CD4-positive, alpha-beta T cell treated with Interleukin-4 for 4 hours (primary cell): ENCODE measurements around the gene SLC19A1.
"Not testable (repeated sequence)": the region's sequence is repeated elsewhere in the genome, so short reads cannot be mapped to it uniquely, and the experiment has no call there.

Experiments
- DNase-seq: peaks from one replicate; pipeline ENCODE4 v3.0.0-alpha.2; 2020

The SLC19A1 gene

GRCh38 chr21:45531393-45532215 lies 10.6 kb downstream of the SLC19A1 start:
- no peak for DNase-seq

DNA sequence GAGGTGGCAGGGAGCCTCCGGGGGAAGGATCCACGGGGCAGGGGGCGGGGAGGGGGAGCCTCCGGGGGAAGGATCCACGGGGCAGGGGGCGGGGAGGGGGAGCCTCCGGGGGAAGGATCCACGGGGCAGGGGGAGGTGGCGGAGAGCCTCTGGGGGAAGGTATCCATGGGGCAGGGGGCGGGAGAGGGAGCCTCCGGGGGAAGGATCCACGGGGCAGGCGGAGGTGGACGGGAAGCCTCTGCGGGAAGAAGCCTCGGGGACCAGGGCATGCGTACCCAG lies 11.2 kb downstream of the SLC19A1 start:
- DNase-seq: not testable (repeated sequence)

DNA sequence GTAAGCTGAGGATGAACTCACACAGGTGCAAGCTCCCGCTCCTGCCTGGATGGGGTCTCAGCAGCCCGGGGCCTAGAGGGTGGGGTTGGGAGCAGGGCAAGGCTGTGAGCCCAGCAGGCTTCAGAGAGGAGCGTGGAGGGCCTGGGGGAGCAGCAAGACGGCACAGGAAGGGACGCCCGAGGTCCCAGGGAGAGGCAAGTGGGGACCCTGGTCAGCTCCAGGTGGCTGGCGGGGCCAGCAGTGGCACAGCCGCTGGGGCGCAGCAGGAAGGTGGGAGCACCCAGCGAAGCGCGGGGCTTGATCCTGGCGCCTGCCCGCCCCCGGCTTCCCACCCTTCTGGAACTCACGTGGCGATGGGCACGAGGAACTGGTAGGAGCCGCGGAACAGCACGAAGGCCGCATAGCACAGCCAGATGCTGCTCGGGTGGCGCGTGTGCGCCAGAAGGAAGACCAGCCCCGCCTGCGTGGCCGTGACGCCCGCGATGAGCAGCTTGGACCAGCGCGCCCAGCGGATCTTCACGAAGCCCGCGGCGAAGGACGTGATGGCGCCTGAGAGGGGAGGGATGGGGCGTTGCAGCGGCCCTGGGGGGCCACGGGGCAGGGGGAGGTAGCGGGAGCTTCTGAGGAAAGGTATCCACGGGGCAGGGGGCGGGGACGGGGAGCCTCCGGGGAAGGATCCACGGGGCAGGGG lies 11.7 kb downstream of the SLC19A1 start:
- DNase-seq: no peak

DNA sequence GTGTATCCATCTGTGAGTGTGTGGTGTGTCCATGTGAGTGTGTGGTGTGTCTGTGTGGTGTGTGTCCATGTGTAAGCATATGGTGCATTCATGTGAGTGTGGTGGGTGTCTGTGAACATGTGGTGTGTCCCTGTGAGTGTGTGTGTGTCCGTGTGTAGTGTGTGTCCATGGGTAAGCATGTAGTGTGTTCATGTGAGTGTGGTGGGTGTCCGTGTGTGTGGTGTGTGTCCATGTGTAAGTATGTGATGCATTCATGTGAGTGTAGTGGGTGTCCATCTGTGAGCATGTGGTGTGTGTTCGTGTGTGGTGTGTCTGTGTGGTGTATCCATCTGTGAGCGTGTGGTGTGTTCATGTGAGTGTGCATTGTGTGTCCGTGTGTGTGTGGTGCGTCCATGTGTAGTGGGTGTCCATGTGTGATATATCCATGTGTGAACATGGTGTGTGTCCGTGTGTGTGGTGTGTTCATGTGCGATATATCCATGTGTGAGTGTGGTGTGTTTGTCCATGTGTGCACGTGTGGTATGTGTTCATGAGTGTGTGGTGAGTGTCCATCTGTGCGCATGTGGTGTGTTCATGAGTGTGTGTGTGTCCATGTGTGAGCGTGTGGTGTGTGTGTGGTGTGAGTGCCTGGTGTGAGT lies 12.3 kb downstream of the SLC19A1 start:
- DNase-seq: no peak

GRCh38 chr21:45528981-45529784 lies 13.1 kb downstream of the SLC19A1 start:
- DNase-seq: no peak

DNA sequence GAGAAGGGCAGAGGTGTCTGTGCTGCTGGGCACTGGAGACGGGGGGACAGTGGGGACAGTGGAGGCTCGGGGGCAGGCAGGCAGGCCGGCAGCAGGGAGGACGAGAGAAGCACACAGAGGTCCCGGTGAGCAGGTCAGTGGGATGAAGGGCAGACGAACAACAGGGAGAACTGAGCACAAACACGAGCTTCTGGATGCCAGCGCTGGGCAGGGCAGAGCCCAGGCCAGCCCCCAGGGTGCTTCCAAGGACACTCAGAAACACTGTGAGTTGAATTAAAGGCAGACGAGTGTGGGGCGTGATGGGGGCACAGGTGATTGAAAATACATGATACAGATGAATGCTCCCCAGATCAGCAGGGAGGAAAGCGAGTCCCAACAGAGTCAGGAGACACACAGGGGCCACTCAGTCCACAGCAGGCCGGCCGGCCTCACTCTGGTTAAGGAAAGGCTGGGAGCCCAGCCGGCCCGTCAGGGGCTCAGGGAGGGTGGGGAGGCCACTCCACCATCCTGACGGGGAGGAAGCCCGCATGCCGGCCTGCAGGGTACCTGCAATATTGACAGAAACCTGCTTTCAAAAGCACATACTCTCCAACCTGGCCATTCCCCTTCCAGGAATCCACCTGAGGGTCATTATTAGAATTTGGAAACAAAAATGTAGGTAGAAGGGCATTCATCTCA lies 14.1 kb downstream of the SLC19A1 start:
- no peak for DNase-seq

DNA sequence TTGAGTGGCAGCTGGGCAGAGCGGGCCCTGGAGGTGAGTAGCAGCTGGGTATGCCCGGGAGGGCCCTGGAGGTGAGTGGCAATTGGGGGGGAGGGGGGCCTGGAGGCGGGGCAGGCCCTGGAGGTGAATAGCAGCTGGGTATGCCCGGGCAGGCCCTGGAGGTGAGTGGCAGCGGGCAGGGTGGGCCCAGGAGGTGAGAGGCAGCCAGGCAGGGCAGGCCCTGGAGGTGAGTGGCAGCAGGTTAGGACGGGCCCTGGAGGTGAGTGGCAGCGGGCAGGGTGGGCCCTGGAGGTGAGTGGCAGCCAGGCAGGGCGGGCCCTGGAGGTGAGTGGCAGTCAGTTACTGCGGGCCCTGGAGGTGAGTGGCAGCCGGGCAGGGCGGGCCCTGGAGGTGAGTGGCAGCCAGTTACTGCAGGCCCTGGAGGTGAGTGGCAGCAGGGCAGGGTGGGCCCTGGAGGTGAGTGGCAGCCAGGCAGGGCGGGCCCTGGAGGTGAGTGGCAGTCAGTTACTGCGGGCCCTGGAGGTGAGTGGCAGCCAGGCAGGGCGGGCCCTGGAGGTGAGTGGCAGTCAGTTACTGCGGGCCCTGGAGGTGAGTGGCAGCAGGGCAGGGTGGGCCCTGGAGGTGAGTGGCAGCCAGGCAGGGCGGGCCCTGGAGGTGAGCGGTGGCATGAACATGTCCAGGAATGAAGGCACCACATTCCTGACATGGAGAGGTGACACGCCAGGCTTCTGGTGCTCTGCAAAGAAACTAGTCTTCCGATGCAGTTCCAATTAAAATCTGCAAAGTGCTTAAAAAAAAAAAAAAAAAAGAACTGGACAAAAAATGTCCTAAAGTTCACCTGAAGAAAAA lies 14.9 kb downstream of the SLC19A1 start:
- DNase-seq: not testable (repeated sequence)

DNA sequence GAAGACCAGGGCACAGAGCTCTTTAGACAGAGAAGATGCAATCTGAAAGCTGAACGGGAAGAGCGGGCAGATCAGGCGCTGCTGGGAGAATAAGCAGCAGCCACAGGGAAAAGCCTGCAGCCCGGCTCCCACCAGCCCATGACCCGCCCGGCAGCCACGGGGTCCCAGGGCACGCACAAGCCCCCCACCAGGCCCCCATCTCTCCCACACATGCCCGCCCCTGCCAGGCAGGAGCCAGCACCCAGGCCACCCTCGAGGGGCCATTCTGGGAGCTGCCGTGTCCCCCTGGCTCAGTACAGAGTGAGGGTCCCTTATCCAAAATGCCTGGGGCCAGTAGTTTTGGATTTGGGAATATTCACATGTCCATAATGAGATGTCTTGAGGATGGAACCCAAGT lies 16.3 kb downstream of the SLC19A1 start:
- no peak for DNase-seq

GRCh38 chr21:45525153-45525909 lies 16.9 kb downstream of the SLC19A1 start:
- DNase-seq: no peak

GRCh38 chr21:45524756-45525152 lies 17.5 kb downstream of the SLC19A1 start:
- DNase-seq: no peak

- DNase-seq: no peak
Measured at GRCh38 chr21:45523411-45524101, 18.7 kb downstream of the SLC19A1 start.

GRCh38 chr21:45522986-45523385 lies 19.3 kb downstream of the SLC19A1 start:
- no peak for DNase-seq

- DNase-seq: no peak
Measured at GRCh38 chr21:45522381-45522780, 19.9 kb downstream of the SLC19A1 start.

DNA sequence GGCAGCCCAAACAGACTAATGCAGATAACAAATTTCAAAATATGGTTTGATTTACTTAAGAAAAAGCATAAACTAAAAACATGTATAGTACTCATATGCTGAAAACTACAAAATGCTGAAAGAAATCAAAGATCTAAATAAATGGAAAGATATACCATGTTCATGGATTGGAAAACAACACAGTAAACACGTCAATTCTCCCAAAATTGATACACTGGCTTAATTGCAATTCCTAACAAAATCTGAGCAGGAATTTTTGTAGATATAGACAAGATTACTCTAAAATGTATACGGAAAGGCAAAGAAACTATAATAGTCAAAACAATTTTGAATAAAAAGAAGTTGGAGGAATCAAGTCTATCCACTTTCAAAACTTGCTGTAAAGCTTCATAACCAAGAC lies 21.0 kb downstream of the SLC19A1 start:
- no peak for DNase-seq

GRCh38 chr21:45519182-45519581 lies 23.1 kb downstream of the SLC19A1 start:
- DNase-seq: no peak

GRCh38 chr21:45518742-45519141 lies 23.5 kb downstream of the SLC19A1 start:
- no peak for DNase-seq

GRCh38 chr21:45517249-45518065 lies 24.8 kb downstream of the SLC19A1 start:
- peak; percentile 1 for DNase-seq

- no peak for DNase-seq
Measured at GRCh38 chr21:45516671-45517151, 25.5 kb downstream of the SLC19A1 start.

GRCh38 chr21:45516071-45516670 lies 26.1 kb downstream of the SLC19A1 start:
- DNase-seq: no peak
